GM03348 (cell line): ENCODE results near the gene PSMC3IP.
"Not testable (repeated sequence)": the region's sequence is repeated elsewhere in the genome, so short reads cannot be mapped to it uniquely, and the experiment has no call there.

ENCODE experiments used
- DNase-seq: peaks from one replicate; pipeline ENCODE4 v3.0.0; 2012; ENCODE audit warnings: low spot score

PSMC3IP gene, protein sequence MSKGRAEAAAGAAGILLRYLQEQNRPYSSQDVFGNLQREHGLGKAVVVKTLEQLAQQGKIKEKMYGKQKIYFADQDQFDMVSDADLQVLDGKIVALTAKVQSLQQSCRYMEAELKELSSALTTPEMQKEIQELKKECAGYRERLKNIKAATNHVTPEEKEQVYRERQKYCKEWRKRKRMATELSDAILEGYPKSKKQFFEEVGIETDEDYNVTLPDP

DNA sequence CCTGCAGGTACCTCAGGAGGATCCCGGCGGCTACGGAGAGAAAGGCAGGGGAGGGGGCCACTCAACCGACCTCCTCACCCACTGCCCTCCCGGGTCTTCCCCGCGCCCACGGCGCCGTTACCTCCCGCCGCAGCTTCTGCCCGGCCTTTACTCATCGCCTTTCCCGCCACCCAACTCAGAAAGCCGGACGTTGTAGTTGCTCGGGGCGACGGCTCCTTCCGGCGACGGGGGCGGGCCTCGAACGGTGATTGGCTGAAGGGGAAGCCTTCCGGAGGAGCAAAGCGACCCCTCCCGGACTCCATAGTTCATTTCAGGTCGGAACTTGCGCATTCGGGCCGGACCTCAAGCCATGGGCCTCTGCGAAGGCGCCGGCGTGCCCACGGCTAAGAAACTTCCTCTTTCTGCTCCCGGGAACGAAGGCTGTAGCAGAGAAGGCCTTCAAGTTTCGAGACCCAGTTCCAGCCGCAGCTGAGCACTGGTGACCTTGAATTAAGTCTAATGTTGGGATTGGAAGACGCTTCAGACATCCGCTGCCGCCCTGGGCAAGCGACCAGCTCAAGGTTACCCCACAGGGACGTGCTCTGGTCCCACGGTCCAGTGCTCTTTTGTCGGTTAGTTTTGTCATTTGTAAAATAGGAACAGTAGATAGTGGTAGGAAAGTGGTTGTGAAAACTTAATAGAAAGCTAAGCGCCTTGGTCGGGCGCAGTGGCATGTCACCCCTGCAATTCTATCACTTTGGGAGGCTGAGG lies at the start of gene PSMC3IP:
Gene PSMC3IP (minus strand): TSS at position 198 of the 750 bp plus-strand sequence. CDS start 43 bp downstream, at position 155.
- DNase-seq: peak; percentile 98

GRCh38 chr17:42623732-42624596 lies 46.4 kb upstream of the PSMC3IP start:
- no peak for DNase-seq

DNA sequence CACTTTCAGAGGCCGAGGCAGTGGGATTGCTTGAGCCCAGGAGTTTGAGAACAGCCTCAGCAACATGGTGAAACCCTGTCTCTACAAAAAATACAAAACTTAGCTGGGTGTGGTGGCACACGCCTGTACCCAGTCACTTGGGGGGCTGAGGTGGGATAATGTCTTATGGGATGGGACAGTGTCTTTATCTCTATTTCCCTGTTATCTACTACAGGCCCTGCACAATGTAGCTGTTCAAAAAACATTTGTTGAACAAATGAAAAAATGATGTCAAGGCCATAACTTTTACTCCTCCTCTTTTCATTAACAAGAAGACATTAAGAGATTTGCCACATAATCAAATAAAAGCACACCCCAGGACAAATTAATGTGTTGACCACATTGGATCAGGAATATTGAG lies 45.7 kb upstream of the PSMC3IP start:
- DNase-seq: no peak

GRCh38 chr17:42621987-42622386 lies 44.5 kb upstream of the PSMC3IP start:
- not testable (repeated sequence) for DNase-seq

GRCh38 chr17:42618442-42619150 lies 41.1 kb upstream of the PSMC3IP start:
- no peak for DNase-seq

DNA sequence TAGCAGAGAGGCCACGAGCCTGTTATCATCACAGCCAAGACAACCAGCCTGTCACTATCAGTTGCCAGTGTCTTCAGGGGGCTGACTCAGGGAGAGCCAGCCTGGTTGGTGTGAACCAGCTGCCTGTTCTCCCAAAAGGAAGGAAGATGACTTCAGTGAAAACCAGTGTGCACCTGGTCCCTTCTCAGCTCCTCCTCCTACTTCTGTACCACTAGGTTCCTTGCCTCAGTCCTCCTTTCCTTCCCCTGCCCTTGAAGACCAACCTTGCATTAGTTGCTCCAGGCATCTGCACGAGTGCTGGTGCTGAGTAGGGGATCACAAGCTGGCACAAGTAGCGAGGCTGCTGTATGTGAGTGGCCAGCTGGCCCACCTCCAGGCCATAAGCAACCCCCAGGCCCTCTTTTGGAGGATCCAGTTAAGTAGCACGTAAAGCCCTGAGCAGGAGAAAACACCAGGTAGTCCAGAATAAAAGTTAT lies 40.5 kb upstream of the PSMC3IP start:
- DNase-seq: no peak

GRCh38 chr17:42613699-42614295 lies 36.3 kb upstream of the PSMC3IP start:
- DNase-seq: no peak

DNA sequence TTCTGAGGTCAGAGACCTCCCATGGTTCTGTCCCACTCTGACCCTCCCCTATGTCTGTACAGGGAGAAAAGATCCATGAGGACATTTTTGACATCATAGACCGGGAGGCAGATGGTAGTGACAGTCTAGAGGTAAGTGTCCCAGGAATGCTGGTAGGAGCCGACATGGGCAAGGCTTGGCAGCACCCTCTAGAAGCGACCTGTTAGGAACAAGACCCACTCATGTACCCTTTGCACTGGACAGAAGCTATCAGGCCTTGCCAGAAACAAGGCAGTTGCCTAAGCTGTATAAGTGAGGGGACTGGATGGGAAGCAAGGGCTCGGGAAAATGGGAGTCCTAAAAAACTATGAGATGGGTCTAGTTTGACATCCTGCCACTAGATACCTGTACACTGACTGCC lies 34.5 kb upstream of the PSMC3IP start:
- DNase-seq: no peak

DNA sequence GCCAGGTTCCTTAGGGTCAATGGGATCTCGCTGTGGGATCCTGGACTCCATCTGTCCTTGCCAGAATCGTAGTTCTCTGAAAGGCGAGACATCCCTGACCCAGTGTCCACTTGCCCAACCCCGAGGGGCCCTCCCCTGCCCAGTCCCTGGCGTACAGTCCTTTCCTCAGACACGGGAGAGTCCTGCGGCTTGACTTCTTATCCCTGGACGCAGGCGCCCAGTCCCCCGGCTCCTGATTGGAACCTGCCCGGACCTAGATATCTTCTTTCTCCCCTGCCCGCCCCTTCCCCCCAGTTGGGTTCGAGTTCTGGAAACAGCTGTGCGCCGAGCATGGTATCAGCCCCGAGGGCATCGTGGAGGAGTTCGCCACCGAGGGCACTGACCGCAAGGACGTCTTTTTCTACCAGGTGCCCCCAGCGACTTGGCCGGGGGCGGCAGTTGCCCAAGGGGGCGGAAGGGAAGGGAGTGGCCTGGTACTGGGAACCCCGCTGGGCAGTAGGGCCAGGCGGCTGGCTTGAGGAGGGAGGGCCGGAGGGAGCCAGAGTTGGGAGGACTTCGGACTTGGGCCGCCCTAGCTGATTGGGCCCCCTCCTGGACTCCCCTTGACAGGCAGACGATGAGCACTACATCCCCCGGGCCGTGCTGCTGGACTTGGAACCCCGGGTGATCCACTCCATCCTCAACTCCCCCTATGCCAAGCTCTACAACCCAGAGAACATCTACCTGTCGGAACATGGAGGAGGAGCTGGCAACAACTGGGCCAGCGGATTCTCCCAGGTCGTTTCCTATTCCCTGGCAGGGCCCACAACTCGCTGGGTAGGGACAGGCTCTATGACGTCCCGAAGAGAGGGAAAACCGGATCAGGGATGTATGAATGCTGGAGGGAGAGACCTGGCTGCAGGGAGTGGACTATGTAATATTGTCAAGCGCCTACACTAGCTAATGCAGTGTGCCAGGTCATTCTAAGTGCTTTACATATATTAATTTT lies 32.6 kb upstream of the PSMC3IP start:
- not testable (repeated sequence) for DNase-seq

DNA sequence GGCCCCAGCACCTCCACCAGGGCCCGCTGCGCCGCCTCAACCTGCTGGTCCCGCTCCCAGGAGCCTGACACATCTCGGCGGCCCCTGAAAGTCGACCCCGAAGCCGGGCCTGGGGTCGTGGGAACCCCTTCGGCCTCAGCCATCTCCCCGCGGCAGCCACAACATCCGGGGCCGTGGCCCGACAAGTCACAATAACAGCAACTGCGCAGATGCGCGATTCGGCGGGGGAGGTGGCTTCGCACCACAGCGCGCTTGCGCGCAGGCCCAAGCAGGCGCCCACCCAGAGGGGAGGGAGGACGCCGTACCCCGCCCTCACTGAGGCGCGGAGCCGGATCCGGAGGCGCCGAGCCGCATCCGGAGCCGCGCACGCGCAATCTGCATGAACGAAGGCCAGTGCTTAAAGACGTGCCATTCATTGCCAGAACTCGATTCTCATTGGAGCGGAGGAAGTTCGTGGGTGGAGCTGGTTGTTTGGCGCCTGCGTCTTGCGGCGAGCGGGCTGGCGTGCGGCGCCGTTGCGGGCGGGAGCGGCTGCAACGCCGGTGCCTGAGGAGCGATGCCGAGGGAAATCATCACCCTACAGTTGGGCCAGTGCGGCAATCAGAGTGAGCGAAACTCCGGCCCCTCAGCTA lies 31.8 kb upstream of the PSMC3IP start, which contains the start of the genes RETREG3 and TUBG1:
Gene RETREG3 (minus strand): TSS at position 193 of the 632 bp plus-strand sequence. CDS start 50 bp downstream, at position 143.
Gene TUBG1 (plus strand): TSS at position 502 of the 632 bp plus-strand sequence. CDS start 55 bp downstream, at position 557.
- DNase-seq: peak; percentile 100

DNA sequence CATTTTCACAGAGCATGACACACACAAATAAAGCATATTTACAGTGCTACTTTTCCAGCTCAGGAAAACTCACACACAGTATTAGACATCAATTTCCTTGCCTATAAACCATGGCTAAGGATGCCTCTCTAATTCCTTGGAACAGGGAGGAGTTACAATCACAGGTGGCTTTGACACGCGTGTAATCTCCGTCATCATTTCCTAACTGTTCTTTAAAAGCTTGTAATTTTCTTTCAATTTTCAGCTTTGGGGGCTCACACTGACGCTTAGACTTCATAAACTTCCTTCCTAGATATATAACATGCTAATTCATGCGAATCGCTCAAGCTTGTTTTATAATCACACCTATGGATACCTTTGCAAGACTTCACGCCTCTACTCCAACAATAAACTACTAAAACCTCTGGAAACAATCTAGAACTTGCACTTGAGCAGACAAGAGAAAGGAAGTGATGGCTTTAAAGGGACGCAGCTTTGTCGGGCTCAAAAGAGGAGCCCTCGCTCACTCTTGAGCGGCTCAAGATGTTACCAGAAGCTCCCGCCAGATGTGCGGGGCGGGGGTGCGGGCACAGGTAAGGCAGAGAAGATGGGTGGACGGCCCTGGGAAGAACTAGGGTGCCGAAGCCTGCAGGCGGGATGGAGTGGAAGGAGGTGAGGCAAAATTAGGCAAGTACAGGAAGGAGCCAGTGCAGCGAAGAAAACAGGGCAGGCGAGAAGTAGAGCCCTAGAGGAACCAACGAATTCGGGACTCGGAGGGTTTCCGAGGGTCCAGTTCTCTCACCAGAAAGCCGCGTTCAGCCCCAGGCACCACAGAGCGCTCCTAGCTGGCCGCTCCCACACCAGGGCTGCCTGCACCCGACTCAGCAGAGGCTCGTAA lies 31.0 kb upstream of the PSMC3IP start:
- no peak for DNase-seq

- DNase-seq: no peak
Measured at GRCh38 chr17:42607769-42608168, 30.2 kb upstream of the PSMC3IP start.

- no peak for DNase-seq
Measured at GRCh38 chr17:42603318-42603717, 25.8 kb upstream of the PSMC3IP start.

- DNase-seq: no peak
Measured at GRCh38 chr17:42598905-42599304, 21.4 kb upstream of the PSMC3IP start.

- no peak for DNase-seq
Measured at GRCh38 chr17:42596386-42596785, 18.9 kb upstream of the PSMC3IP start.

DNA sequence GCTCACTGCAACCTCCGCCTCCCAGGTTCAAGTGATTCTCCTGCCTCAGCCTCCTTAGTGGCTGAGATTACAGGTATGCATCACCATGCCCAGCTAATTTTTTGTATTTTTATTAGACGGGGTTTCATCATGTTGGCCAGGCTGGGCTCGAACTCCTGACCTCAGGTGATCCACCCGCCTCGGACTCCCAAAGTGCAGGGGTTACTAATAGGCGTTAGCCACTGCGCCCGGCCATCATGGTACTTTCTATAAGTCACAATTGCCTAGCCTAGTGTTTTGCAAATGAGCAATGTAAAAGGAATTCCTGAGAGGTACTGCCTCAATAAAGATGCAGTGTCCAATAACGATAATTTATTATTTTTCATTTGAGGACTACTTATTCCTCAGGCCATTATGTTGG lies 13.9 kb upstream of the PSMC3IP start:
- DNase-seq: no peak

GRCh38 chr17:42590886-42591285 lies 13.4 kb upstream of the PSMC3IP start:
- no peak for DNase-seq

DNA sequence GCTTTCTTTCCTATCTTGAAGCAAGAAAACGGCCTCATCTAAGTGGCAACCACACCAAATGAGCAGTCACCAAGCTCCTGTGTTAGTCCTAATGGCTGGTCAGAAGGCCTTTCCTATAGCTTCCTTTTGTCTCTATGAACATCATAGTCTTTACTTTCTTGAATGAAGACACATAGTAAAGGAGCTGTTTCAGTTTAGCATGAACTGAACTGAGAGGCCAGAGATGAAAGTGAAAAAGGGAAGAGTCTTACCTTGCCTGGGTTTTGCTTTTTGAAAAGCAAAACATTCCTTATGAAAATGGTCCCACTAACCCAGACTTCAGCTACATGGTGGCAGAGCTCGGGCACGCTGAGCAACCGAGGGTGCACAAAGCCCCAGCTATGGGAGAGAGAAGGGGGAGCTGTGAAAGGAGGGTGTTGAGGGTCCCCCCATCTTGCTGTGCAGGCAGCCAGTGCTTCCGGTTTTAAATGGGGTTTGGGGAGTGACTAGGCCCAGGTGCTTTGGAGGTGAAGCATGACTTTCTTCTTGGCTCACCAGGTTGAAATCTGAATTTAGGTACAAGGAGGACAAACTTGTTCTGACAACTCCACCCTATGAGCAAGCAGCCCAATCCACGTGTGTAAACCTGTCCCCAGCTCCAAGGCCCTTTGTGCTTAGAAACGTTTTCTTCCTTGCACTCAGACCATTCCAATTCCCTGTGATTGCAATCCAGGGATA lies 9.1 kb upstream of the PSMC3IP start:
- DNase-seq: no peak
